Heart left ventricle (tissue), 16 donors: ENCODE results near the gene TBC1D32. TPM values are rescaled to one million over a fixed set of nuclear protein-coding genes. Genes with fewer than 3 reads are reported as not detected.
"Not testable (repeated sequence)": the region's sequence is repeated elsewhere in the genome, so short reads cannot be mapped to it uniquely, and the experiment has no call there.

Experiments used
- ATAC-seq, 4 donors: fragments of 200-7000 bp; cut with Tn5 transposase; one replicate each; pipeline ENCODE4 v1.9.1; 2020 to 2022; ENCODE audit warnings: moderate library complexity in 4 of 4, mild to moderate bottlenecking in 3 of 4, moderate number of reproducible peaks in 1 of 4
- DNase-seq, 5 donors: peaks; one replicate each; pipeline ENCODE4 v3.0.0-alpha.2; 2020
- H3K27ac ChIP-seq, 12 donors: fragments of 200-600 bp; sonication (generic) in 4 of 12; one replicate each; pipeline versions ENCODE4 v1.5.0 to v1.8.0; 2016 to 2022; ENCODE audit warnings: mild to moderate bottlenecking in 2 of 12
- H3K27me3 ChIP-seq, 9 donors: fragments of 200-600 bp; sonication (generic) in 2 of 9; one replicate each; pipeline versions ENCODE4 v1.5.1 to v1.8.0; 2016 to 2022; ENCODE audit warnings: mild to moderate bottlenecking in 3 of 9
- H3K36me3 ChIP-seq, 9 donors: fragments of 200-600 bp; sonication (generic) in 2 of 9; one replicate each; pipeline versions ENCODE4 v1.5.0 to v1.8.0; 2018 to 2022; ENCODE audit warnings: mild to moderate bottlenecking in 2 of 9
- H3K4me1 ChIP-seq, 12 donors: fragments of 200-600 bp; sonication (generic) in 4 of 12; one replicate each; pipeline versions ENCODE4 v1.5.0 to v1.8.0; 2016 to 2022; ENCODE audit warnings: mild to moderate bottlenecking in 3 of 12
- H3K4me3 ChIP-seq, 12 donors: fragments of 200-600 bp; sonication (generic) in 4 of 12; one replicate each; pipeline versions ENCODE4 v1.5.0 to v1.8.0; 2017 to 2022; ENCODE audit warnings: mild to moderate bottlenecking in 9 of 12, moderate library complexity in 4 of 12
- H3K9me3 ChIP-seq, 12 donors: fragments of 200-600 bp; sonication (generic) in 4 of 12; one replicate each; pipeline versions ENCODE4 v1.5.0 to v1.8.0; 2016 to 2022; ENCODE audit warnings: mild to moderate bottlenecking in 1 of 12
- CTCF ChIP-seq, 12 donors: fragments of 200-600 bp; sonication (generic) in 4 of 12; IDR thresholded peaks; one replicate each; pipeline versions ENCODE4 v1.5.0 to v1.8.0; 2018 to 2022; ENCODE audit warnings: antibody characterized with exemption in 12 of 12, mild to moderate bottlenecking in 5 of 12
- POLR2A ChIP-seq, 2 donors: fragments of 450-650 bp; IDR thresholded peaks; one replicate each; pipeline ENCODE4 v1.6.1; 2017; ENCODE audit warnings: antibody characterized with exemption in 2 of 2, mild to moderate bottlenecking in 2 of 2, moderate library complexity in 2 of 2
- WGBS, 4 donors: extraction: QIAGEN DNeasy Blood & Tissue Kit in 2 of 4; methylation state at CpG; one replicate each; pipeline versions ENCODE4 v1.1.5 to v1.1.7; 2013 to 2018; 5-methylcytosine and 5-hydroxymethylcytosine counted together
- intact Hi-C, 10 donors: fragments of 100-400 bp; cut with DNase I; formaldehyde crosslinking; loops; one replicate each; pipeline versions ENCODE4 v1.11.1 to v1.14.2; 2022
- polyA plus RNA-seq, 2 donors: library from polyadenylated mRNA; stranded (reverse); fragments of 200-250 nt; gene quantifications; one replicate each; pipeline ENCODE4 v1.2.3, GENCODE V29; 2013
- total RNA-seq, 9 donors: library from RNA; depleted of rRNA in 2 of 9; stranded (reverse); fragments of >200 nt in 2 of 9; fragmentation: NEBNext Ultra II Directional in 3 of 9; extraction: Animal tissue kit (Norgen Biotek cat#: 25700) in 3 of 9; gene quantifications; one replicate each; pipeline versions ENCODE4 v1.1.0 to v1.2.4, GENCODE V29; 2016 to 2023
- donor health status: ischemic (EF 13 %, LVEDD 7.1; RV severe dilation, severe dysfunction).
- donor health status: healthy with polysubstance abuse.
- donor health status: DM: no; HTN: yes; CAD: no.
- donor health status: DM: no; HTN: no; CAD: no.
- donor health status: ischemic (EF 25% LVEDD 6.9; RV normal size, moderate dysfunction).
- donor health status: ischemic (EF 25% LVEDD 5.7; RV mildly dilated, moderate dysfunction).
- donor health status: healthy.
- donor health status: DM: yes; HTN: yes; CAD: no.
- donor health status: ischemic (EF 35%, LVEDD 5.7; RV mildly dilated, moderate dysfunction).
- donor health status: nonischemic (EF 11% LVEDD 7.7; RV severe dilation, severe dysfunction).
- donor health status: DM: yes; HTN: yes; CAD: no.
- donor health status: PGD.
- donor health status: ischemic (EF 29% LVEDD 5.4; RV normal size, mild dysfunction).
- donor health status: nonischemic (EF 23%, LVEDD 6.1; RV moderate dilation, normal function).

The TBC1D32 gene
- total and polyA plus RNA-seq, 11 donors = 0.53 to 4.6 (median 2.7) TPM

GRCh38 chr6:121305957-121306607, 28.2 kb downstream of the TBC1D32 start:
- WGBS, 4 donors = 47 to 50% (median 49%) methylated on average over 7 of the region's 7 CpGs
- ATAC-seq (no peak), DNase-seq (no peak)
- no peak overlapping the region for H3K27ac ChIP-seq
- H3K27me3 ChIP-seq = no peaks in the 10 kb centered on the region
- no peak for TF ChIP-seq POLR2A (IDR thresholded peaks at IDR 0.05)
- TF ChIP-seq CTCF (IDR thresholded peaks at IDR 0.05) = peak; percentile 30 to 62 (median 46)
- no peaks in the 10 kb centered on the region for H3K4me1 ChIP-seq
- H3K36me3 ChIP-seq = peaks cover 0 to 15% (median 3%) of the 10 kb centered on the region in 9 donors
- H3K9me3 ChIP-seq = peaks cover 0 to 3% (median 0%) of the 10 kb centered on the region in 12 donors
- no peak overlapping the region for H3K4me3 ChIP-seq
- intact Hi-C loops = loop anchor here in 9 of 10 donors (2.0 to 10.0 kb wide), 4 partner anchors 249 to 254 kb away; no protein-coding TSS in a partner anchor

- Histone ChIP-seq H3K4me1 (no peaks in the 10 kb centered on the region), H3K27ac (no peak overlapping the region), H3K4me3 (no peak overlapping the region), H3K27me3 (no peaks in the 10 kb centered on the region), H3K36me3 (peaks cover 0 to 15% (median 0%) of the 10 kb centered on the region in 9 donors), H3K9me3 (peaks cover 0 to 3% (median 0%) of the 10 kb centered on the region in 12 donors)
- intact Hi-C loops = loop anchor here in 3 of 10 donors (5.0 to 10.0 kb wide), 2 partner anchors 246 to 248 kb away; no protein-coding TSS in a partner anchor
- ATAC-seq = no peak
- TF ChIP-seq POLR2A (IDR thresholded peaks at IDR 0.05) = no peak
- TF ChIP-seq CTCF (IDR thresholded peaks at IDR 0.05) = no peak
- no peak for DNase-seq
These were observed 31.4 kb downstream of the TBC1D32 start for GRCh38 chr6:121302882-121303281.

GRCh38 chr6:121301156-121301555, 33.1 kb downstream of the TBC1D32 start:
- not testable (repeated sequence) for H3K9me3 ChIP-seq, H3K27ac ChIP-seq, DNase-seq, H3K4me3 ChIP-seq, H3K27me3 ChIP-seq, ATAC-seq, H3K4me1 ChIP-seq
- WGBS, 4 donors = 93 to 94% (median 93%) methylated on average over 3 of the region's 3 CpGs
- H3K36me3 ChIP-seq = peaks cover 0 to 15% (median 0%) of the 10 kb centered on the region in 9 donors
- intact Hi-C loops = loop anchor here in 3 of 10 donors (5.0 to 10.0 kb wide), 2 partner anchors 244 to 246 kb away; no protein-coding TSS in a partner anchor

GRCh38 chr6:121297694-121298093, 36.6 kb downstream of the TBC1D32 start:
- no peak for DNase-seq
- ATAC-seq = no peak
- no peak overlapping the region for H3K27ac ChIP-seq
- no peaks in the 10 kb centered on the region for H3K4me1 ChIP-seq
- H3K36me3 ChIP-seq = peaks cover 0 to 16% (median 6%) of the 10 kb centered on the region in 9 donors
- H3K27me3 ChIP-seq = no peaks in the 10 kb centered on the region
- H3K4me3 ChIP-seq = no peak overlapping the region
- 85 to 90% (median 86%) methylated on average over 1 of the region's 1 CpG for WGBS, 4 donors
- H3K9me3 ChIP-seq = peaks cover 0 to 3% (median 0%) of the 10 kb centered on the region in 12 donors
- intact Hi-C loops = no loop called here
- no peak for TF ChIP-seq POLR2A (IDR thresholded peaks at IDR 0.05)
- no peak for TF ChIP-seq CTCF (IDR thresholded peaks at IDR 0.05)
